HG02798 (cell line): ENCODE results near the gene CLEC16A.
A peak's percentile ranks its signal among the peaks of the same experiment; 100 is the strongest.

Experiments used
- ATAC-seq: cut with Tn5 transposase; IDR thresholded peaks from one replicate; pipeline ENCODE4 v1.9.1; 2021; ENCODE audit warnings: mild to moderate bottlenecking; ENCODE audit not compliant: unreplicated experiment, poor library complexity

CLEC16A gene

DNA sequence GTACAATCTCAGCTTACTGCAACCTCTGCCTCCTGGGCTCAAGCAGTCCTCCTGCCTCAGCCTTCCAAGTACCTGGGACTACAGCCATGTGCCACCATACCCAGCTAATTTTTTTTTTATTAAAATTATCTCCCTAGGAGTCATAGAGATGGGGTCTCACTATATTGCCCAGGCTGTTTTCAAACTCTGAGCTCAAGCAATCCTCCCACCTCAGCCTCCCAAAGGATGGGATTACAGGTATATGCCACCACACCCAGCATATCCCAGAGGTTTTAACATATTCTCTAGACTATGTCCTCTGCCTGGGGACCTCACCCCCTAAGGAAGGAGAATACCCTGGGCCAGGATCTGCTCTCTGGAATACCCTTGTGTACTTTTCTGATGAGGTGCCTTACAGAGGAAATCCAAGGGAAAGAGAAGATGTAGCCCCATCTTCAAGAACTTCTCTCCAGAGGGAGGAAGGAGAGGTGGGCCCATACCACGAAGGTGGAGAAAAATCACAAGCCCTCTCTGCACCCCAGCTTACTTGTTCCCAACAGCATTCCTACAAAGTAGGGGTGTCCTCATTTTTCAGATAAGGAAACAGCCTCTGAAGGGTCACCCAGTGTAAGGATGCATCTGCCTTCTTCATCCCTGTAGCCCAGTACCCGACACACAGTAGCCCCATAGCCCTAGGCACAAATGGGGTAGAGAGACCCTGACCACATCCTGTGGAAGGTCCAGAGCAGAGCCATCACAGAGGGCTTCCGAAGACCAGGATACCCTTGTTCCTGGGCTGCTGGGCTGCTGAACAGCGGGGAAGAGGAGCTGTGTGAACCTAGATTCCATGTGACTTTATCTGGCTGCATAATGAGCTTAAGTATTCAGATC lies 160.0 kb downstream of the CLEC16A start:
- ATAC-seq, result no peak

DNA sequence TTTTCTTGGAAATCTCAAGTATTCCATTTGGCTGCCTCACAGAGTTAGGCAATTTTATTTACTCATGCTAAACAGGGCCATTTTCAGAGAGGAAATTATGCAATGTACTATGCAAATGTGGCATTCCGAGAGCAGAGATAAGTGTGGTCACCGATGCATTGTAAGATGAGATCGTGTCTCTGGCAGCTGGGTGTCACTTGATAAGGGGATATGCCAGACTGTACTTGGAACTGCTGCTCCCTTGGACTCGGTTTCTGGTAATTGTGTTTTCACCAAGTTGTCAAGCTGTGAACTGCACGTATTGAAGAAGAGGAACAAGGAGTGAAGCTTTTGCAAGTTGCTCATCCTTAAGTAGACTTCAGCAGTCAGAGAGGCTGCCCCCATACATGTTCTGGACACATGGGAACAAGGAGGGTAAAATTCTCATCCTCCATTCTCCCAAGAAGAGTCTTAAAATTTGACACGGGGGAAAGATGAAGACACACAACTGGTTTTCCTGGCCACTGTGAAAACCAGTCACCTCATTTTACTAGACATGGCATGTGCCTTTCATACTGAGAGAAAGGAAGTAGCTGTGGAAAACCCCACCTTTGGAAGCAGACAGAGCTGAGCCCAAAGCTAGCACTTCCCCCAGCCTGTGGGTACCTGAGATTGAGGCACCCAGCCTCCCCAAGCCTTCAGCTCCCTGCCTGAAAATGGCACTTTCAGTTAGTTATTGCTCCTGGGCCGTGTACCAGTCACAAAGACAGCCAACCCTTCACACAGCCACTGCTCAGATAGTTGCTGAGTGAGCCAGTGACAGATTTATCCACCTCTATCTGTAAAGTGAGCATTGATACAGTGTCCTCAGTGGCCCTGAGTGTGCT lies 160.9 kb downstream of the CLEC16A start:
- ATAC-seq, result peak; percentile 63

DNA sequence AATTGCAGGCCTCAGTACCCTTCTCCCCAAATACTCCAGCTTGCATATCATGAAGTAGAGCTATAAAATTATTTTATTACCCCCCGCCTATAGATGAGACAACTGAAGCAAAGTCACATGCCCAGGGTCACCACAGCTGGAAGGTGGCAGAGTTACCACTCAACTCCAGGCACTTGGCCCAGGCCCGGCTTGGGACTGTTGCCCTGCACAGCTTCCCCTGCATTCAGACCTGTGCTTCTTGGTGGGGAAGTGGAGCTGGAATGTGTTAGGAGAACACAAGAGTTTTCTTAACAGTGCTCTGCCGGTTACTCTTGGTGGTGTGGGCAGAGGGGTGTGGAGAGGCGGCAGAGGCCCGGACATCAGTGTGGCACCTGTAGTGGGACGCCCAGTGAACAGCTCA lies 162.4 kb downstream of the CLEC16A start:
- ATAC-seq, result no peak

DNA sequence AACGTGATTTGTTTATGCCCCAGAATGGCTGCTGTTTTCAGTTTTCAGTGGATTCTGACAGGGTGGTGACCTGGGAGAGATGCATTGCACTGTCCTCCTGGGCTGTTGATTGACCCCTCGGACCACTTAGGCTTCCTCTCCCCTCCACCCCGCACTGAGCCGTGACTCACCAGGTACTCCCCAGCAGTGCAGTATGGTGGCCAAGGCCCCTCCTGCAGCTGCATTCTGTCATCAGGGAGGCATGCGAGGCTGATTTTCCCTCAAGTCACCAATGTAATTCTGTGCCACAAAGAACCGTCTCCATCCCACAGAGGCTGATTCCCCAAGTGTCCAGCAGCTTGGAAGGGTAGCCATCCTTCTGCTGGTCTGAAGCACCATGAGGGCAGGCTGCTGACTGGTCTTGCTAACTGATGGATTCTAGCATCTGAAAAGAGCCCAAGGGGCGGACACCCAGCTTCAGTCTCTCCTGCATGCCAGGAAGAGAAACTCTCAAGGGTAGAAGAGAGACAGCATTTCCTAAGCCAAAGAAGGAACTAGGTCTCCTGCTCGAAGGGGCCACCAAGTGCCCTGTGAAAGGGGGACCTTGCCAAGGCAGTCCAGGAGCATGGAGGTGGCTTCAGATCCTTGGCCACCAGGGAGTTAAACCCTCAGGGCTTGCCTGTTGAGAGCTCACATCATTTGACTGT lies 163.6 kb downstream of the CLEC16A start:
- no peak for ATAC-seq

DNA sequence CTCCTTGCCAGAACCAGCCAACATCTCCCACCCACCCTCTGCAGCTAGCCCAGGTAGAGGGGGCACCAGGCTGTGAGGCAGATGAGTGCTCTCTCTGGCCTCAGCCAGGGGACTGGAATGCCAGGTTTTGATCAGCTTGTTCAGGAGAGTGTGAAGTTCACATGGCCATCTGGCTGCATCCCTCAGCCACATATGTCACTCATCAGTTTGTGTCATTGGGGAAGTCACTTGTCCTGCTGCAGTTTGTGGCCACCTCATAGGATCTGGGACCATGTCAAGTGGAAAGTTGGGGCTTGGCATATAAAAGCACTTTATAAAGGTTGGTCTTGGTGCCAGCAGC lies 164.1 kb downstream of the CLEC16A start:
- ATAC-seq, result no peak

DNA sequence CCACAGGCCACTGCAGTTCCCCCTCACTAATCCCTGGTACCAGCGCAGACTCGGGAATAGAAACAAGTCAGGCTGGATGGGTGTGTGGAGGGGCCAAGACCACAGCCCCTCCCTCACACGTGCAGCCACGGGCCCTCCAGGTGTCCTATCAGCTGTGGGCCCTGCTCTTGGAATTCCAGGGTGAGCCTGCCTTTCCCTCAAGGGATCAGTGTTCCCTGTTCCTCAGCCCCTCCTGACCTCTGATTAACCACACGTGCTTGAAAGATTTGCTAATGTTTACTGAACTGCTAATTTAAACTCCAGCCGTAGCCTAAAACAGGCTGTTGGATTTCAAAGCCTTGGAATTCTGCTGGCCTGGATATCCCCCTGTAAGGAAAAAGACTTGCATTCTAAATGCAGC lies 165.2 kb downstream of the CLEC16A start:
- ATAC-seq, result no peak

DNA sequence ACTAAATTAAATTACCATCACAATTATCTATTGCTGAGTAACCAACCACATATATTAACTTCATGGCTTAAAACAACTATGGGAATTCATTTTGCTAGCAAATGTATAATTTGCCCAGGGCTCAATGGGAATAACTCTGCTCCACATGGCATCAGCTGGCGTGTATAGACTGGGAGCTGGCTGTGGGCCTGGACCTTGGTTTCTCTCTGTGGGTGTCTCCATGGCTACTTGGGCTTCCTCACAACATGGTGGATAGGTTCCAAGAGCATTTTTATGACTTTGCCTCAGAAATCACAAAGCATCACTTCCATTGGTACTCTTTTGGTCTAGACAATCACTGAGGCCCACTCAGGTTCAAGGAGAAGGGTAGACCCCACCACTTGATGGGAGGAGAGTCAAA lies 166.8 kb downstream of the CLEC16A start:
- ATAC-seq, result no peak

DNA sequence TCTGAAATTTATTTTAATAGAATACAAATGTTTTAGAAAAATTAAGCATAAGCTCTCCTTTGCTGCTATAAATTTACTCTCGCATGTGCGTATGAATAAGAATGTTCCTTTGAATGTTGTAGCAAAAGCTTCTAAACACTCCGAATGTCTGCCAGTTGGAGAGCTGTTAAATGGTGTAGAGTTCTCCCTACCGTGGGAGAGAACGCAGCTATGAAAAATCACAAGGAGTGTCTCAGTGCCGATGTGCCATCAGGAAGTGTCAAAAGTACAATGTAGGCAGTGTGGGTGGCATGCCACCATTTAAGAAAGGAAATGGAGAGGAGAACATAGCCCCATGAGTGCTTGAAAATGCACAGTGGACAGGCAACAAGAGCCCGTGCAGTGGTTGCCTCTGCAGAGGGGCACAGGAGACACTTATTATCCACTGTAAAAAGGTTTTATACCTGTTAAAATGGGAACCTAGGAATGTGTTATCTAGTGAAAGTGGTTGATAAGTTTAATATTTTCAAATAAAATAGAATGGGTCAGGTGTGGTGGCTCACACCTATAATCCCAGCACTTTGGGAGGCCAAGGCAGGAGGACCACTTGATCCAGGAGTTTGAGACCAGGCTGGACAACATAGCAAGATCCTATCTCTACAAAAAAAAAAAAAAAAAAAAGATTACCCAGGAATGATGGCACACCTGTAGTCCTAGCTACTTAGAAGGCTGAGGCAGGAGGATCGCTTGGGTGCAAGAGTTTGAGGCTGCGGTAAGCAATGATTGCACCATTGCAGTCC lies 167.7 kb downstream of the CLEC16A start:
- ATAC-seq, result no peak

DNA sequence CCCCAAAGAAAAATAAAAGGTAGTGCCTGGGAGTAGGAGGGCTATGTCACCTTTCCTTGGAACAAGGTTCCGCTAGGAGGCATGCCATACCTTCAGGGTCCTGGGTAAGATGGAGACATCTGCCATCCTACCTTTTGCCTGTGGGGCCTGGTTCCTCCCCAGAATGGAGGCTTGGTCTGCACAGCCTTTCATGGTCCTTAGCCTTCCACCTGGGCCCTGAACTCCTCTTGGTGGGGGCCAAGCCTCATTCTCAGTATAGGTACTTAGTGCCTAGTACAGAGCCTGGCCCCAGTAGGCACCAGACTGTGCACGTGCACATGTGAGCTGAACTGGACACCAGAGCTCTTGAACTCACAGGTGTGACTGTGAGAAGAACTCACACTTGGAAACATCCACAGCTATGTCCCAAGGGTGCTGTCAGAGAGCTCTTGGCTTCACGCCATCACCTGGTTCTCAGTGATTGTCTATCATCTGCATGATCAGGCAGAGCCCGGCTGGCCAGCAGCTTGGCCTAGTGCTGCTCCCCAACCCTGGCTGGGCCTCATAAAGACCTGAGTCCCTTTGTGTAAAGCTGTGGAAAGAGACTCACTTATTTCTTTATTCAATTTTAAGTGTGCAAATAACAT lies 168.5 kb downstream of the CLEC16A start:
- ATAC-seq, result no peak

DNA sequence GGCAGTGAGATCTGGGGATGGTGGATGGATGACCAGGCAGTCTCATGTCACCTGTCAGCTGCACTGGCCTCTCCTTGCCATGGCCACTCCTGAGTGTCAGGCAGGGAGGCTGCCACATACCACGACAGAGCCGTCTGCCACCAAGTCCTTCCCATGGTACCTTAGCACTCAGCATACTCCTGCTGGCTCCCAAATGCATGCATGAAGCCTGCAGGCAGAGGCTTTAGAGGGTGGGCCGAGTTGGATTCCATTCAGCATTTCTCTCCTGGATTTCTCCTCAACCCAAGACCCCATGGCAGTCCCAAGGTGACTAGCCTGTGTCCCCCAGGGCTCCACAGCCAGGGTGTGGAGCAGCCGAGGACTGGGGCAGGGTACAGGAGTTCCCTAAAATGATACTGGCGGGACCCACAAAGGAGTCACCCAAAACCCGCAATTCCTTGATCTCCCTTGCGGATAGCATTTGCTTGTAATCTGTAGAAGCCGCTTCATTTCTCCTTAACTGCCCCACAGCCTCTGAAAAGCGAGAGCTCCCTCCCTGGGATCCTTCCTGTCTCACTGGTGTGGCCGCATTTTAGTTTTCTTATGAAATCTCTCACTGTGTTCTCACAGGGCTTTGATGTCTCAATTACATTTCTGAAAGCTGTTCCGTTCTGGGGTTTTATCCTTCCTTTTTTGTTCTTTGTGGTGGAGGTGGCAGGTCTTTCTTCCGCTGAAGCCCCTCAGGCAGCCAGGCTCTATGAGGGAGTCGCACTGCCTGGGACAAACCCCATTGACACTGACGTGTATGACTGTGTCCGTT lies 170.2 kb downstream of the CLEC16A start:
- ATAC-seq, result peak; percentile 33

DNA sequence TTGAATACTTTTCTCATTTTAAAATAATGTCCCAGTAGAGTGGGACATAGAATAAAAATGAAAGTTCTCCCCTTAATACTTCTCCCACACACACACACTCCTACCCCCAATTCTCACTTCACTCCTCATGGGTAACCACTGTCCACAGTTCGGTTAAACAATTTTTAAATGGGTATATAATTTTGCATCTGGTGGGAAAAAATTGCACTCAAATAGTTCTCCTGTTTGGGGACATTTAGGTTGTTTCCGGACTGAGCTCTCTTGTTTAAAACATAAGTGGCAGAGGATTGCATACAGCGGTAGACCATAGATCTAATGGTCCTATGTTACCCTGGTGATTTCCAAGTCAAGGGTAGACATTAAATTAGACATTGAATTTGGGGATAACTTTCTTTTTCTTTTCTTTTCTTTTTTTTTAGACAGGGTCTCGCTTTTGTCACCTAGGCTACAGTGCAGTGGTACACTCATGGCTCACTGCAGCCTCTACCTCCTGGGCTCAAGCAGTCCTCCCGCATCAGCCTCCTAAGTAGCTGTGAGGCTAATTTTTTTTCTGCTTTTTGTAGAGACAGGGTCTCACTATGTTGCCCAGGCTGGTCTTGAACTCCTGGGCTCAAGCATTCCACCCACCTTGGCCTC lies 173.3 kb downstream of the CLEC16A start:
- peak; percentile 39 for ATAC-seq

DNA sequence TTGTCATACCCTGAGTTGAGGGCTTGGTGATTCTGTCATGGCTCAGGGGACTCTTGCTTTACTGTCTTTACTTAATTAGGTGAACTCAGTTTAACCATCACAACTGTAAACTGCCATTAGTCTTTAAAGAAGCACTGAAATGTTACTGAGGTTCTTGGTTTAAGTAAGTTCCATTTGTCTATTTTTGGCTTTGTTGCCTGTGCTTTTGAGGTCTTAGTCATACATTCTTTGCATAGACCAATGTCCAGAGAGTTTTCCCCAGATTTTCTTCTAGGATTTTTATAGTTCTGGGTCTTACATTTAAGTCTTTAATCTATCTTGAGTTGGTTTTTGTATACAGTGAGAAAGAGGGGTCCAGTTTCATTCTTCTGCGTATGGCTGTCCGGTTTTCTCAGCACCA lies 174.1 kb downstream of the CLEC16A start:
- no peak for ATAC-seq

DNA sequence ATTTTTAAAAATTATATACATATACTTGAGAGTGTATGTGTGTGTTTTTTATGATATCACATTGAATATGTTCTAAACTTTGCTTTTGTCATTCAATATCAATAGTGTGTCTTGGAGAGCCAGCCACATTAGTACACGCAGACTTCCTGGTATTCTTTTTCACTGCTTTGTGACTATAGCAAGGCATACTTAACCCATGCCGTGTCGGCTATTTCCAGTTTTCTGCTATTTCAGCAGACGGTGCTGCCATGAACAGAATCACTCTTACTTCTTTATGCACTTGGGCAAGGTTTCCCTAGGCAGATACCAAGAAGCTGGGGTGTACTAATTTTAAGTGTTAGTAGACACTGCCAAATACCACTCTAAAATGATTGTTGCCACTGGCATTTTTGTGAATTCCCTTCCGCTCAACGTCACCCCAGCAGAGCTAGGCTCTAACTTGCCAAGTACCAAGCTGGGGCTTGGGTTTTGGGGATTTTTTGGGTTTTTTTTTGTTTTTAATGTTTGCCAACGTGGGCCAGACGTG lies 176.8 kb downstream of the CLEC16A start:
- ATAC-seq, result no peak

DNA sequence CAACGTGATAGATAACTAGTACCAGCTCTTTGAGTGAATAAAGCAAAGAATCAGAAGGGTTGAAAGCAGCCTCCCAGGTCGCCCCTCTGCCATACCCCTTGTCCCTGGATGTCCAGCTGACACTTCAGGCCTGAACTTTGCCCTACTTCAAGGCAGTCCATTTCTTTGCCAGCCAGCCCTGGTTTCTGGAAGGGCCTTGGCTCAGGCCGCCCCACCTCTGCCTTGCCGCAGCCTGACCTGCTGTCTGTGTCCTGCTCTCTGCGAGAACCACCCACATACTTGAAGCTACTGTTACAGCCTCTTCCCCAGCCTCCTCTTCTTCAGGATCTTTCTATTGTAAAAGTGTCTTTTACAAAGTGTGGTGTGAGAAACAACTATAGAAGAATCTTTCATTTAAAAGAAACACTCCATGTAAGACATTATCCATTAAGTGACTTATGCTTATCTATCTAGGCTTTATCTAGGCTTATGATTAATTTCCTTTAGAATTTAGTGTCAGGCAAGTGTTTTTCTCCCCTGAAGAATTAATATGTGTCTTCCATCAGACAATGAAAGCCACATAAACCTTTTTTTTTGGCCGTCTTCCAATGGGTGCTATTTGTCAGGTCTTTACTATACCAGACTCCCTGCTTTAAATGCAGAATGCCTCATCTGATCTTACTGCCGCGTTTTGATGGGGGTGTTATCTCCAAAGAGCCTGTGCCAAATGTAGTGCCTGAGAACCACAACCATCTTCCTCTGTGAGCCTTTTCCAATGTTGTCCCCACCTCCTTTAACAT lies 177.7 kb downstream of the CLEC16A start:
- ATAC-seq, result no peak

DNA sequence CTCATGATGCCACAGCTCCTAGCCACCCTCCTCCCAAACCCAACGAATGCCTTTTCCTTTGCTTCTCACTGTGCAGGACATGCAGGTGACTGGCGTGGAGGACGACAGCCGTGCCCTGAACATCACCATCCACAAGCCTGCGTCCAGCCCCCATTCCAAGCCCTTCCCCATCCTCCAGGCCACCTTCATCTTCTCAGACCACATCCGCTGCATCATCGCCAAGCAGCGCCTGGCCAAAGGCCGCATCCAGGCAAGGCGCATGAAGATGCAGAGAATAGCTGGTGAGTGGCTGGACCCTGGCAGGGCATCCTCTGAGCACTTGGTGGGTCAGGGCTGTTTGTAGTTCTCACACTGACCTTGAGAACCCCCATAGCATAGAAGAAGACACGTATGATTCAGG lies 179.3 kb downstream of the CLEC16A start:
- no peak for ATAC-seq

DNA sequence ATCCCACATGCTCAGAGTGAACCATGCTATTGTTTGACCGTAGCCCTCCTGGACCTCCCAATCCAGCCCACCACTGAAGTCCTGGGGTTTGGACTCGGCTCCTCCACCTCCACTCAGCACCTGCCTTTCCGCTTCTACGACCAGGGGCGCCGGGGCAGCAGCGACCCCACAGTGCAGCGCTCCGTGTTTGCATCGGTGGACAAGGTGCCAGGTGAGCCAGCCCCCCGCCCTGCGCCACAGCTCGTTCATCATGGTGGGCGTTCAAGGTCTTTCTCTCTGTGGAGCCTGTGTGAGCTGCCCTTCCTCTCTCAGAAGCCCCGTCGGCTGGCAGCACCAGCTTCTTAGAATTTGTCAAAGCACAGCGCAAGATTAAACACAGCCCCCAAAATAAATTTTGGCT lies 181.6 kb downstream of the CLEC16A start:
- ATAC-seq, result no peak

DNA sequence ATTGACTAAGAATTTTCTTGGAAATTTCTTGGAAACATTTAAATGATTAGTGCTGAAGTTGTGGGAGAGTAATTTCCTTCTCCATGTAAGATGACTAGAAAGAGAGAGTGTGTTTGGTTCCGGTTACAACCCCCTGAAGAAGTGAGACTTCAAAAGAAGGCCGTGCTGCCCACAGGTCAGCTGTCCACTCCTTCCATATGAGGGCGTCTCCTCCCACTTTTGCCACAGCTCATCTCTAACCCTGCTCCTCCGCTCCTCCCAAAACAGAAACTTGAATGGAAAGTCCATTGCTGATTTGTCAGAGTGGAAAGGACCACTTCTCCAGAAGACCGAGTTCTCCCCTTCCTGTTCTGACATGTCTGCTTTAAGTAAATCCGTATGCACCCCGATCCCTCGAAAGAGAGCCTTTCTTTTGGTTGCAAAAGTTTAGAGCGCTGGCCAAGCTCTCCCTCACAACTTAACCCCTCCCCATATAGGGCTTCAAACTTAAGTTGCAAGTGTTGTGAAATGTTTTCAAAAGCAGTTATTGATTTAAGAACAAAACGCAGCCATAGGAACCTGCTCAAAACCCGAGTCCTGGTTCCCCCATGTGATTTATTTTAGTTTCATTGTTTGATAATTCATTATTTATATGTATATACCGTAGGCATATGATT lies 182.2 kb downstream of the CLEC16A start:
- no peak for ATAC-seq
